ENCODE measurements around the gene GMPR2. TPM values are rescaled to one million over a fixed set of nuclear protein-coding genes. Genes with fewer than 3 reads are reported as not detected.
A peak's percentile ranks its signal among the peaks of the same experiment; 100 is the strongest.

Gene GMPR2
- total and polyA plus RNA-seq, 2 of the 13 experiments (the other 11 are each of a cell fraction or from before 2014, with no cell fraction given): 210 to 273 TPM

GRCh38 chr14:24255931-24256711 is 23.4 kb downstream of the GMPR2 start (continued):
- TF ChIP-seq, protein P1, sequence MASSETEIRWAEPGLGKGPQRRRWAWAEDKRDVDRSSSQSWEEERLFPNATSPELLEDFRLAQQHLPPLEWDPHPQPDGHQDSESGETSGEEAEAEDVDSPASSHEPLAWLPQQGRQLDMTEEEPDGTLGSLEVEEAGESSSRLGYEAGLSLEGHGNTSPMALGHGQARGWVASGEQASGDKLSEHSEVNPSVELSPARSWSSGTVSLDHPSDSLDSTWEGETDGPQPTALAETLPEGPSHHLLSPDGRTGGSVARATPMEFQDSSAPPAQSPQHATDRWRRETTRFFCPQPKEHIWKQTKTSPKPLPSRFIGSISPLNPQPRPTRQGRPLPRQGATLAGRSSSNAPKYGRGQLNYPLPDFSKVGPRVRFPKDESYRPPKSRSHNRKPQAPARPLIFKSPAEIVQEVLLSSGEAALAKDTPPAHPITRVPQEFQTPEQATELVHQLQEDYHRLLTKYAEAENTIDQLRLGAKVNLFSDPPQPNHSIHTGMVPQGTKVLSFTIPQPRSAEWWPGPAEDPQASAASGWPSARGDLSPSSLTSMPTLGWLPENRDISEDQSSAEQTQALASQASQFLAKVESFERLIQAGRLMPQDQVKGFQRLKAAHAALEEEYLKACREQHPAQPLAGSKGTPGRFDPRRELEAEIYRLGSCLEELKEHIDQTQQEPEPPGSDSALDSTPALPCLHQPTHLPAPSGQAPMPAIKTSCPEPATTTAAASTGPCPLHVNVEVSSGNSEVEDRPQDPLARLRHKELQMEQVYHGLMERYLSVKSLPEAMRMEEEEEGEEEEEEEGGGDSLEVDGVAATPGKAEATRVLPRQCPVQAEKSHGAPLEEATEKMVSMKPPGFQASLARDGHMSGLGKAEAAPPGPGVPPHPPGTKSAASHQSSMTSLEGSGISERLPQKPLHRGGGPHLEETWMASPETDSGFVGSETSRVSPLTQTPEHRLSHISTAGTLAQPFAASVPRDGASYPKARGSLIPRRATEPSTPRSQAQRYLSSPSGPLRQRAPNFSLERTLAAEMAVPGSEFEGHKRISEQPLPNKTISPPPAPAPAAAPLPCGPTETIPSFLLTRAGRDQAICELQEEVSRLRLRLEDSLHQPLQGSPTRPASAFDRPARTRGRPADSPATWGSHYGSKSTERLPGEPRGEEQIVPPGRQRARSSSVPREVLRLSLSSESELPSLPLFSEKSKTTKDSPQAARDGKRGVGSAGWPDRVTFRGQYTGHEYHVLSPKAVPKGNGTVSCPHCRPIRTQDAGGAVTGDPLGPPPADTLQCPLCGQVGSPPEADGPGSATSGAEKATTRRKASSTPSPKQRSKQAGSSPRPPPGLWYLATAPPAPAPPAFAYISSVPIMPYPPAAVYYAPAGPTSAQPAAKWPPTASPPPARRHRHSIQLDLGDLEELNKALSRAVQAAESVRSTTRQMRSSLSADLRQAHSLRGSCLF (CRISPR knock-in tag; IDR thresholded peaks at IDR 0.05; ENCODE audit: borderline replicate concordance): no peak
- no peak; the same call in 1 of the 2 replicates for TF ChIP-seq IKZF5 (CRISPR knock-in tag; IDR thresholded peaks at IDR 0.05)
- TF ChIP-seq FOXP4 (CRISPR knock-in tag; IDR thresholded peaks at IDR 0.05): peak; percentile 65; the same call in 1 of the 2 replicates
- TF ChIP-seq MAFG (CRISPR knock-in tag; IDR thresholded peaks at IDR 0.05): no peak
- TF ChIP-seq AGO2 (optimal IDR thresholded peaks at IDR 0.05; ENCODE audit: low read depth, low read length): no peak
- TF ChIP-seq NR2C2 (CRISPR knock-in tag; IDR thresholded peaks at IDR 0.05; ENCODE audit: borderline replicate concordance): peak; percentile 67; the same call in 1 of the 2 replicates
- no peak for TF ChIP-seq CBX5 (CRISPR knock-in tag; IDR thresholded peaks at IDR 0.05; ENCODE audit: borderline replicate concordance)
- TF ChIP-seq PCBP1 (IDR thresholded peaks at IDR 0.05; ENCODE audit: borderline replicate concordance, low read depth, low read length): no peak
- TF ChIP-seq ZNF704 (CRISPR knock-in tag; IDR thresholded peaks at IDR 0.05; ENCODE audit: borderline replicate concordance): no peak
- TF ChIP-seq ZNF180 (CRISPR knock-in tag; IDR thresholded peaks at IDR 0.05; ENCODE audit: borderline replicate concordance, low read depth): no peak
- TF ChIP-seq, protein P2, sequence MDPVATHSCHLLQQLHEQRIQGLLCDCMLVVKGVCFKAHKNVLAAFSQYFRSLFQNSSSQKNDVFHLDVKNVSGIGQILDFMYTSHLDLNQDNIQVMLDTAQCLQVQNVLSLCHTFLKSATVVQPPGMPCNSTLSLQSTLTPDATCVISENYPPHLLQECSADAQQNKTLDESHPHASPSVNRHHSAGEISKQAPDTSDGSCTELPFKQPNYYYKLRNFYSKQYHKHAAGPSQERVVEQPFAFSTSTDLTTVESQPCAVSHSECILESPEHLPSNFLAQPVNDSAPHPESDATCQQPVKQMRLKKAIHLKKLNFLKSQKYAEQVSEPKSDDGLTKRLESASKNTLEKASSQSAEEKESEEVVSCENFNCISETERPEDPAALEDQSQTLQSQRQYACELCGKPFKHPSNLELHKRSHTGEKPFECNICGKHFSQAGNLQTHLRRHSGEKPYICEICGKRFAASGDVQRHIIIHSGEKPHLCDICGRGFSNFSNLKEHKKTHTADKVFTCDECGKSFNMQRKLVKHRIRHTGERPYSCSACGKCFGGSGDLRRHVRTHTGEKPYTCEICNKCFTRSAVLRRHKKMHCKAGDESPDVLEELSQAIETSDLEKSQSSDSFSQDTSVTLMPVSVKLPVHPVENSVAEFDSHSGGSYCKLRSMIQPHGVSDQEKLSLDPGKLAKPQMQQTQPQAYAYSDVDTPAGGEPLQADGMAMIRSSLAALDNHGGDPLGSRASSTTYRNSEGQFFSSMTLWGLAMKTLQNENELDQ (CRISPR knock-in tag; IDR thresholded peaks at IDR 0.05; ENCODE audit: borderline replicate concordance): no peak
- TF ChIP-seq ESRRA (CRISPR knock-in tag; IDR thresholded peaks at IDR 0.05; ENCODE audit: low read depth): peak; percentile 92
- TF ChIP-seq YEATS2 (CRISPR knock-in tag; IDR thresholded peaks at IDR 0.05; ENCODE audit: borderline replicate concordance): no peak
- no peak for TF ChIP-seq SIN3B (IDR thresholded peaks at IDR 0.05; ENCODE audit: low read length)
- no peak for TF ChIP-seq ZSCAN29 (CRISPR knock-in tag; conservative IDR thresholded peaks at IDR 0.05)
- TF ChIP-seq ZNF230 (CRISPR knock-in tag; IDR thresholded peaks at IDR 0.05): no peak
